HG03439 (cell line): Measurements from ENCODE around the gene ZNF710.
A peak's percentile ranks its signal among the peaks of the same experiment; 100 is the strongest.
"Not testable (repeated sequence)": the region's sequence is repeated elsewhere in the genome, so short reads cannot be mapped to it uniquely, and the experiment has no call there.

ENCODE experiments used
- ATAC-seq: cut with Tn5 transposase; IDR thresholded peaks from one replicate; pipeline ENCODE4 v1.9.1; 2021; ENCODE audit warnings: mild to moderate bottlenecking, moderate library complexity; ENCODE audit not compliant: unreplicated experiment

Gene ZNF710, protein sequence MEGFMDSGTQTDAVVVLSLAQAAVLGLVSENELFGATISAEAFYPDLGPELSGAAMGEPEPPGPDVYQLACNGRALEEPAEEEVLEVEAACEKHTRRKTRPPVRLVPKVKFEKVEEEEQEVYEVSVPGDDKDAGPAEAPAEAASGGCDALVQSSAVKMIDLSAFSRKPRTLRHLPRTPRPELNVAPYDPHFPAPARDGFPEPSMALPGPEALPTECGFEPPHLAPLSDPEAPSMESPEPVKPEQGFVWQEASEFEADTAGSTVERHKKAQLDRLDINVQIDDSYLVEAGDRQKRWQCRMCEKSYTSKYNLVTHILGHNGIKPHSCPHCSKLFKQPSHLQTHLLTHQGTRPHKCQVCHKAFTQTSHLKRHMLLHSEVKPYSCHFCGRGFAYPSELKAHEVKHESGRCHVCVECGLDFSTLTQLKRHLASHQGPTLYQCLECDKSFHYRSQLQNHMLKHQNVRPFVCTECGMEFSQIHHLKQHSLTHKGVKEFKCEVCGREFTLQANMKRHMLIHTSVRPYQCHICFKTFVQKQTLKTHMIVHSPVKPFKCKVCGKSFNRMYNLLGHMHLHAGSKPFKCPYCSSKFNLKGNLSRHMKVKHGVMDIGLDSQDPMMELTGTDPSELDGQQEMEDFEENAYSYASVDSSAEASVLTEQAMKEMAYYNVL

DNA sequence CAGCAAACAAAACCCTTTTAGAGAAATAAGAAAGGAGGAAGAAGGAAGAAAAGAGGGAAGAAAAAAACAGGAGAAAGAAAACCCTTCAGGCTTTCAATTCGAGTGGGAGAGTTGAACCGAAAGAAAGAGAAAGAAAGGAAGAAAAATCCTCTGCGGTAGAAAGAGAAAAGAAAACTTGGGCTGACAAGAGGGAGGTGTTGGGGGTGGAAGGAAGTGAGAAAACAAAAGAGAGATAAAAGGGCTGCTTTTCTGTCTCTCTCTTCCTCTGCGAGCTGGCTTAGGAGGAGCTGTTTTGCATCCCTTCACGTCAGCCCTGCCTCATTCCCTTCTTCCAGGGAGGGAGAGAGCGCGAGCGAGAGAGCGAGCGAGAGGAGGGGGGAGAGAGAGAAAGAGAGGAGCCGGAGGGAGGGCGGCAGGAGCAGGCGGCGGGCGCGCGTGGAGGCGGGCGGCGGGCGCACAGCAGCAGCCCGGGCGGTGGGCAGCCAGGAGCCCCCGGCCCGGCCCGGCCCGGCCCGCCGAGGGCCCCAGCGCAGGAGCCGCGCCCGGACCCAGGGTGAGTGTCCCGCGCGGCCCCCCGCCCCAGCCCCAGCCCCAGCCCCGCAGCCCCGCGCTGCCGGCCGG is at the start of gene ZNF710:
TSS of gene ZNF710 (plus strand) at position 263 of the 621 bp plus-strand sequence. CDS start 65,814 bp downstream, outside the sequence.
- ATAC-seq: peak; percentile 12

- no peak for ATAC-seq
Observed at GRCh38 chr15:89954541-89954940, 46.6 kb upstream of the ZNF710 start.

GRCh38 chr15:89955449-89955998 is 45.6 kb upstream of the ZNF710 start:
- ATAC-seq: not testable (repeated sequence)

DNA sequence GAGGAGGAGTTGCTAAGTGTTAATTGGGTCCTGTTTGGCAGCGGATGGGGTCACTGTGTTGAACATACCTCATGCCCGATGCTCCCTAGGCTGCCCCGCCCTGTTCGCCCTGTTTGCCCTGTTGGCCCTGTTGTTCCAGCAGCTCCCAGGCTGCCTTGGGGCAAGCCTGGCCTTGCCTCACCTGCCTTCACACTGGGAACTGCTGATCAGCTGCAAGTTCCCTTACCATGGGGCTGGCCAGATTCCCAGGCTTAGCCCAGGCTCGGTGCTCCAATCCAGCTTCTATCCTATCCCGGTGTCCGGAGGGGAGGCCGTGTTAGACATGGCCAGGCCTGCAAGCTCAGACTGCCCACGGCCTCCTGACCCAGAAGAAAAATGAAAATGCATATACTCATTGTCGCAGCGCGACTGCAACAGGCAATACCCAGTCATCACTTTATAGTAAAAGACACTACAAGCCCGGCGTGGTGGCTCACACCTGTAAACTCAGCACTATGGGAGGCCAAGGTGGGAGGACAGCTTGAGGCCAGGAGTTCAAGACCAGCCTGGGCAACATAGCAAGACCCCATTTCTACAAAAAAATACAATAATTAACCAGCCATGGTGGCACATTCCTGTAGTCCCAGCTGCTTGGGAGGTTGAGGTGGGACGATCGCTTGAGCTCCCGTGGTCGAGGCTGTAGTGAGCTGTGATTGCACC is 42.9 kb upstream of the ZNF710 start:
- ATAC-seq: no peak

- no peak for ATAC-seq
Observed at GRCh38 chr15:89963301-89964231, 37.6 kb upstream of the ZNF710 start.

DNA sequence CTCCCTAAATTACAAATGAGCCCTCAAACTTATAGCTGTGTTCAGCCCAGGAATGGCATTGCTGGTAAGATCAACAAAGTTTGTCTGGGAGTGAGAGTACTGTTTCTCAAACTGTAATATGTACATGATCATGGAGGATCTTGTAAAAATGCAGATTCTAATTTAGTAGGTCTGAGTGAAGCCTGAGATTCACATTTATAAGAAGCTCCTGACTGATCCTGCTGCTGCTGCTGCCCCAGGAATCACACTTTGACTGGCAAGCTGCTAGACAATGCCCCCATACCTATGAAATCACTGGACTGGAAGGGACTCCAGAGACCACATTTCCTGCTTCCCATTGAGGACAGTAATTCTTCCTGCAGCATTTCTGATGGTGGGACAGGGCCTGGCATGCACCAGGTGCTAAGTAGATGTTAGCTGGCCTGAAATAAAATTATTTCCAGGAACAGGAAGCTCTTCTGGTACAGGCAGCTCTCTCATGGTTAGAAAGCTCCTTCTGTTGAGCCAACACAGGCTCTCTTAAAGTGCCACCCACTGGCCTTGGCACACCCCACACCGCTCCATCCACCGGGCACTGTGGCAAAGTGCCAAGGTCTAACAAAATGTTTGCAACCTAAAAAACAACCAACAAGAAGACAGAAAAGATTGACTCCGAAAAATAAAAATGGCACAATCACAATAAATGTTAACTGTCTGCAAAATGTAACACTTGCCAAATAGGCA is 36.7 kb upstream of the ZNF710 start:
- no peak for ATAC-seq

GRCh38 chr15:89967881-89968280 is 33.2 kb upstream of the ZNF710 start:
- no peak for ATAC-seq

GRCh38 chr15:89971592-89971997 is 29.5 kb upstream of the ZNF710 start:
- peak; percentile 91 for ATAC-seq

DNA sequence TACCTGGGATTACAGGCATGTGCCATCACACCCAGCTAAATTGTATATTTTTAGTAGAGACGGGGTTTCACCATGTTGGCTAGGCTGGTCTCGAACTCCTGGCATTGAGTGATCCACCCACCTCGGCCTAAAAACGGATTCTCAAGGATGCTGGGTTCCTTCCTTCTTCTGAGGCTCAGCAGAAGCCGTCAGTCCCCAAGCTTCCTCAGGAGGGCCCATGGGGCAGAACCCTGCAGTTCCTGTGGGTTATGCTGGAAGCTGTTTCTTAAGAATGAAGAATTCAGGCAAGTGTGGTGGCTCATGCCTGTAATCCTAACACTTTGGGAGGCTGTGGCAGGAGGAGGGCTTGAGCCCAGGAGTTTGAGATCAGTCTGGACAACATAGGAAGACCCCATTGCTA is 29.0 kb upstream of the ZNF710 start:
- ATAC-seq: no peak

DNA sequence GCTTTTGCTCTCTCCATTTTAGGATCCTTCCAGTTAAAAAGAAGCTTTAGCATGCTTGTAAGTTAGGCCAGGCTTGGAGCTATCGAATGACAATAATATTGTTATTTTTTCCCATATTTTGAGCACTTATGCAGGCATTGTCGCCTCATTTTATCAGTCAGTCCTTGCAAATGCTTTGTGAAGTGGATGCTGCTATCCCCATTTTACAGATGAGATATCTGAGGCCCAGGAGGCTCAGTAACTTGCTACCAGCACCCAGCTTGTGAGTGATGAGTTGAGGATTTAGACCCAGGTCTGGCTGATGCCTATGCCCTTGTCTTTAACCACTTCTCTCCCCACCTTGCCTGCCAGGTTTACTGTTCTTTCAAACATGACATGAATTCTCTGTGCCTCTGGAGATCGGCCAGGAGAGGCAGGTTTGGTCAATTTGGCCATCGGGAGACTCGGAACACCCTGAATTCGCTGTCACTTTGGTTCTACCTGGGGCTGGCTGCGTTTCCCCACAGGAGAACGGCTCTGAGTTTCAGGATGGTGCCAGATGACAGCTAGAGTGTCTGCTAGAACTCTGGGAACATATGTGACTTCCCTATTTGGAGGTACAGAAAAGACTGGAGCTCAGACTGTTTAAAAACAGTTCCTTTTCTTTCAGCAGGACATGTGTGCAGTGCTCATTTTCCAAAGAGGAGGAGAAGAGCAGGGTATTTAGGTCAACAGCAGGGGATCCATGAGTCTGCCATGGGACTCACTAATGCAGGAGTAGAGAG is 25.5 kb upstream of the ZNF710 start:
- ATAC-seq: no peak

GRCh38 chr15:89976246-89976600 is 24.9 kb upstream of the ZNF710 start:
- ATAC-seq: no peak

GRCh38 chr15:89977836-89978235 is 23.3 kb upstream of the ZNF710 start:
- ATAC-seq: not testable (repeated sequence)

GRCh38 chr15:89978914-89979313 is 22.2 kb upstream of the ZNF710 start:
- ATAC-seq: no peak

DNA sequence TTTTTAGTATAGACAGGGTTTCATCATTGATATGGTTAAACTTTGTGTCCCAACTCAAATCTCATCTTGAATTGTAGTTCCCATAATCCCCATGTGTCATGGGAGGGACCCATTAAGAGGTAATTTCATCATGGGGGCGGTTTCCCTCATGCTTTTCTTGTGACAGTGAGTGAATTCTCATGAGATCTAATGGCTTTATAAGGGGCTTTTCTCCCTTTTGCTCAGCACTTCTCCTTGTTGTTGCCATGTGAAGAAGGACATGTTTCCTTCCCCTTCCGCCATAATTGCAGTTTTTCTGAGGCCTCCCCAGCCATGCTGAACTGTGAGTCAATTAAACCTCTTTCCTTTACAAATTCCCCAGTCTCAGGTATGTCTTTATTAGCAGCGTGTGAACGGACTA is 20.2 kb upstream of the ZNF710 start:
- ATAC-seq: no peak

DNA sequence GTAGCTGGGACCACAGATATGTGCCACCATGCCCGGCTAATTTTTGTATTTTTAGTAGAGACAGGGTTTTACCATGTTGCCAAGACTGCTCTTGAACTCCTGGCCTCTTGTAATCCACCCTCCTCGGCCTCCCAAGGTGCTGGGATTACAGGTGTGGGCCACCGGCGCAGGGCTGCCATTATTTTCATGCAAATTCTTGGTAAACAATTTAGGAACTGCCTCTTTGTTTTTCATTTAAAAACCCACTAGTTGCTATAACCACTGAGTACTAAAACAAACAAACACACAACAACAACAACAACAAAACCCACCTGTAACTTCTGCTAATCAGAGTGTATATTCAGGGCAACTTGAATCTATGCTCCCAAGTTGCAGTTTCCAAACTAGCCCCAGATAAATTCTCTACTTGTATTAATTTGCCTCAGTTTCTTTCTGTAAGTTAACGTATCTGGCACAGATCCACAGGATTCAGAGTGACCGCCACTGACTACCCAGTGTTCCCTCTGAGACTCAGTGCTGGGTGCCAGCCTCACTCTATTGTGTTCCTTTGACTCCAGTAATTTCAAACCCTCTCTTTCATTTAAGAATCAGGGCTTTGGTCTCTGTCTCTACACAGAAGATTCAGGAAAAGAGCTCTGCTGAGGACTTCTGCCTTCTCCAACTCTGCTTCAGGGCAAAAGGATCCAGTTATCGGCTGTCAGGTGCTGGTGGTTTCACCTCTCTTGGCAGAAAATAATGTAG is 18.6 kb upstream of the ZNF710 start:
- ATAC-seq: no peak

DNA sequence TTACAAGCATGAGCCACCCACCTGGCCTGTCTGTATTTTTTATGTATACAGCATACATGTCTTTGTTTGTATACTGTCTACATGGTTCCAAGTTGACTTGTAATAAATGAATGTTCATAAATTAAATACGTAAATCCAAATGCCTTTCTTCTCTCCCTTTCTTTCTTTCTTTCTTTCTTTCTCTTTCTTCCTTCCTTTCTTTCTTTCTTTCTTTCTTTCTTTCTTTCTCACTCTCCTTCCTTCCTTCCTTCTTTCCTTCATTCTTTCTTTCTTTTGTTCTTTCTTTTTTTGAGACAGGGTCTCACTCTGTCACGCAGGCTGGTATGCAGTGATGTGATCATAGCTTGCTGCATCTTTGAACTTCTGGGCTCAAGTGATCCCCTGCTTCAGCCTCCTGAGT is 17.1 kb upstream of the ZNF710 start:
- no peak for ATAC-seq

DNA sequence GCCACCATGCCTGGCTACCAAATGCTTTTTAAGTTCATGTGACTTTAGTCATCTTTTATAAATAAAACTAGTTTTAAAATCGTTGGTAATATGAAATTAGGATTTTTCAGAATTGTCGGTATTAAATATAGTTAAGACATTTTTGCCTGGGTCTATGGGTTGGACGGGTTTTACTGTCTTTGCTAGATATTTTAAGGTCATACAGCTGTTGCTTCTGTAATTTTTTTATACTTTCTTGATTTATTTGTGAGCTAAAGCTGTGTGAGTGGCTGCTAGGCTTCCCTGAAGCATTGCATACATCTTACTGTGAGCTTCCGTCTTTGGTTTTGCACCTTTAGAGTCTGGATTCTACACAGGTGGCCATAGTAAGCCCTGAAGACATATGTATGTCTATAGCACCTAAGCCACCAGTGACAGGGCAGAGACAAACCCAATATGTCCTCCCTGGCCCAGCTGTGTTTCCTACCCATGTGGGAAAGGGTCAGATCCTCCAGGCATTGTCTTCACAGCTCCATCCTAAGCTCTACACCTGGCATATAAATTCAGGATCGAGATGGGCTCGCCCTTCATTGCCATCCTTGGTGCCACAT is 16.6 kb upstream of the ZNF710 start:
- ATAC-seq: no peak

- ATAC-seq: no peak
Observed at GRCh38 chr15:89985111-89985510, 16.0 kb upstream of the ZNF710 start.
